Measurements from ENCODE around the gene DNER. TPM values are rescaled to one million over a fixed set of nuclear protein-coding genes. Genes with fewer than 3 reads are reported as not detected.

The DNER gene
- total and polyA plus RNA-seq, 7 donors, result 0.10 to 0.87 (median 0.35) TPM; not detected in 1

DNA sequence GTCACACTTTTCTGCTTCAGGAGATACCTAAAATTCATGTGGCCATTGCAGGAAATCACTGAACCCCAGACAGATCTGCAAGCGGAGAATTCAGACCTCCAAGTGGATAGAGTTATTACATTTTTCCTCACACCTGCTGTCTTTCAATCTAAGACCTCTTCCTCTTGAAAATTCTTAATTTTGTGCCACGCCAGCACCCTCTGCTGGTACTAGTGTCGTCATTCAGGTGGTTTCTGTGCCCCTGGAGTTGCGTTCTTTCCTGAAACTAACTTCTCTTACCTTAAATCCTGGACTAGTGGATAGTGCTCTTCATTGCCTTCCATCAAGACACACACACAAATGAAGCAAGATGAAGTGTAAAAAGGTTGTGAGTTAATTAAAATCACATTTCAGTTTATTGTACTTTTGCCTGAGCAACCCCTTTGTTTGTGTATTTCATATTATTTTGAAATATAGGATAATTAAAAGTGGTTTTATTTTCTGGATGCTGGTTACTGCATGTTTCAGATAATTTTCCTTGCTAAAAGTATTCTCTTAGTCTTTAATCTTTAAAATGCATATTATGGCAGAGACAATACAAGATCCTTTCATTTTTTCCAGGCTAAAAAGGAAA lies 1.6 kb upstream of the DNER start:
- Histone ChIP-seq H3K36me3 (ENCODE audit: insufficient read depth in 1 of 2, low read depth in 1 of 2) (no peaks in the 10 kb centered on the region), H3K4me1 (no peaks in the 10 kb centered on the region), H3K9me3 (no peaks in the 10 kb centered on the region), H3K4me3 (no peak overlapping the region), H3K27me3 (ENCODE audit: insufficient read depth in 3 of 3, low read length in 2 of 3) (peaks cover 3 to 78% (median 20%) of the 10 kb centered on the region in 3 donors), H3K27ac (no peak overlapping the region)
- DNase-seq, result no peak
- no peak for ATAC-seq
- WGBS, 3 donors, result 4 to 8% (median 6%) methylated on average over 4 of the region's 4 CpGs
- intact Hi-C loops (cut with DNase I), result no loop called here
- TF ChIP-seq, protein P1, sequence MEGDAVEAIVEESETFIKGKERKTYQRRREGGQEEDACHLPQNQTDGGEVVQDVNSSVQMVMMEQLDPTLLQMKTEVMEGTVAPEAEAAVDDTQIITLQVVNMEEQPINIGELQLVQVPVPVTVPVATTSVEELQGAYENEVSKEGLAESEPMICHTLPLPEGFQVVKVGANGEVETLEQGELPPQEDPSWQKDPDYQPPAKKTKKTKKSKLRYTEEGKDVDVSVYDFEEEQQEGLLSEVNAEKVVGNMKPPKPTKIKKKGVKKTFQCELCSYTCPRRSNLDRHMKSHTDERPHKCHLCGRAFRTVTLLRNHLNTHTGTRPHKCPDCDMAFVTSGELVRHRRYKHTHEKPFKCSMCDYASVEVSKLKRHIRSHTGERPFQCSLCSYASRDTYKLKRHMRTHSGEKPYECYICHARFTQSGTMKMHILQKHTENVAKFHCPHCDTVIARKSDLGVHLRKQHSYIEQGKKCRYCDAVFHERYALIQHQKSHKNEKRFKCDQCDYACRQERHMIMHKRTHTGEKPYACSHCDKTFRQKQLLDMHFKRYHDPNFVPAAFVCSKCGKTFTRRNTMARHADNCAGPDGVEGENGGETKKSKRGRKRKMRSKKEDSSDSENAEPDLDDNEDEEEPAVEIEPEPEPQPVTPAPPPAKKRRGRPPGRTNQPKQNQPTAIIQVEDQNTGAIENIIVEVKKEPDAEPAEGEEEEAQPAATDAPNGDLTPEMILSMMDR (IDR thresholded peaks at IDR 0.05), result no peak

DNA sequence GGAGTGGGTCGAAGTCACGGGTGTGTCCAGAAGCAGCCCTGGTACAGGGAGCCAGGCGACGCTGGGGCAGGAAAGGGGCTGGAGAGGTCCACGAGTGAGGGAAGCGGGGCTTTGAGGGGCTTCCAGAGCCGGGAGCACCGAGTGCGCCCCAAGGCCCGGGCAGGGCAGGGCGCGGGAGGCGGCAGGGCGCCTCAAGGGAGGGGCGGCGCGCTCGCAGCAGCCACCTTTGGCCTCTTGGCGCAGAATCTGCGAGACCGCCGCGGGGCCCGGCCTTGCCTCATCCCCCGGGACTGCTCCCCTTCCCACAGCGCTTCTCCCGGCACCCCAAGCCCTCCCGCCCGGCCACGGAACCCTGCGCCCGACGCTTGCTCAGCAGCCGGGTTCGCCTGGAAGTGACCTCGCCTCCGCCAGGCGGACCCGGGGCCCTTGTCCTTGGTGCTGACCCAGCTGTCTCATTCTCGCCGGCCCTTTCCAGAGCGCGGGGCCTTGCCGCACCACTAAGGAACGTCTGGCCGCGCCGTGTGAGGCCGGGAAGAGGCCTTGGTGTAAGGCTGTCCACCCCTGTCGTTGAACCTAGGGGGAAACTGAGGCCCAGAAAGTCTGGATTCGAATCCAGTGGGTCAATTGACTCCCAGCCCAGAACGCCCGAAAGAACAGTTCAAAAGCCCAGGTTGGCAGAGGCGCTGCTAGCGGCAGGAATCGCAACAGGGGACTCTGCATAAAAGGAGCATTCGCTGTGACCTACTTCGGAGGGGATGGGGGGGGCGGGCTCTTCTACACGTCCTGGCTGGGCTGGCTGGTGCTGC lies 584 bp upstream of the DNER start:
- Histone ChIP-seq H3K9me3 (no peaks in the 10 kb centered on the region), H3K27ac (no peak overlapping the region), H3K4me1 (no peaks in the 10 kb centered on the region), H3K4me3 (peak overlapping the region; percentile 56), H3K27me3 (ENCODE audit: insufficient read depth in 3 of 3, low read length in 2 of 3) (peaks cover 3 to 84% (median 18%) of the 10 kb centered on the region in 3 donors), H3K36me3 (ENCODE audit: insufficient read depth in 1 of 2, low read depth in 1 of 2) (no peaks in the 10 kb centered on the region)
- WGBS, 3 donors, result 1 to 2% (median 2%) methylated on average over 40 to 60 of the region's 60 CpGs
- intact Hi-C loops (cut with DNase I), result no loop called here
- DNase-seq (peak; percentile 53), ATAC-seq (peak; percentile 59 to 71 (median 67))
- TF ChIP-seq, protein P1 (IDR thresholded peaks at IDR 0.05), result no peak

DNA sequence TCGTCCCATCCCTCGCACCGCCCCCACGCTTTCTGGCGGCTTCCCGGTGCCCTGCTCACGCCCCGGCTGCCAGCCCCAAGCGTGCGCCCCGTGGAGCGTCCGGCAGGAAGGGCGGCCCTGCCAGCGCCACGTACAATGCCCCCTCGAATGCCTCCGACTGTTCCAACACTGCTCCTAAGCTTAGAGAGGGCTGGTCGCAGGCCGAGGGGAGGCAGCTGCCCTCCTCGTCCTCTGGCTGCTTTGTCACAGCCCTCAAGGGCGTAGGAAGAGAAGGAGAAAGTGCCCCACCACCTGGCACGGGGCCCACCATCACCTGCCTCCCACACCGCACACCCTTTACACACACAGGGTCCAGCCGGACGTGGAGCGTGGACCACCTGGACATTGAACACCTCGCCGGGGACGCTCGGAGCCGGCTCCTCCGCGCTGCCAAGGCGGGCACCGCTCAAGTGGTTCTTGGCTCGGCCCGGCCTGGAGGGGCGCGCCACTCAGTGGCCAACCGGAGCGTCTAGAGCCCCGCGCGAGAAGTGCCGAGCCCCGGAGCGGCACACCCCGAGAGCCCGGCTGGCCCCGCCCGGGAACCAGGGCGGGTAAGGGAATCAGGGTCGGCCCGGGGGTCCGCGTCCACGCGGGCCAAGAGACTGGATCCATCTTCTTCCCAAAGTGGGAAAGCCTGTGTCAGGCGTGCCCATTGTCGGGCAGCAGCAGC lies 830 bp downstream of the DNER start:
- peak in 1 of 2 donors; percentile 19 for DNase-seq
- no peak for ATAC-seq

DNA sequence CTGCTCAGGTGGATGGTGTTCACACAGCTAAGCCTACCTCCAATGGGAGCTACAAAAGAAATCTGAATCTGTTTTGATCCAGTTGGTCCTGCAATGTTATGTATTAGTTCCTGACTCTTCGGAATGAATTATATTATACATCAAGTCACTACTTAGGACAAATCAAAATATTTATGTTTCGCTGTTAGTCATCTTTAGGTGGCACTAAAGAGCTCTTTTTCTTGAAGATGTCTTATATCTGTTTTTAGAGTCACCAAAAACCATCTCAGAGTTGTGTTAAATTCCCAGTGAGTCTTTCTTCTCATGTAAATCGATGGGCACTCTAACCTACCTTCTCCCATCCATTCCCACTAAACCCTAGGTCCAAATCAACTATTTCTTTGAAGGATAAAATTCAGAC lies 2.2 kb downstream of the DNER start:
- DNase-seq (no peak), ATAC-seq (no peak)
- H3K36me3 ChIP-seq (ENCODE audit: insufficient read depth in 1 of 2, low read depth in 1 of 2), result no peaks in the 10 kb centered on the region
- H3K27ac ChIP-seq, result no peak overlapping the region
- H3K9me3 ChIP-seq, result no peaks in the 10 kb centered on the region
- H3K4me1 ChIP-seq, result no peaks in the 10 kb centered on the region
- intact Hi-C loops (cut with DNase I), result no loop called here
- H3K4me3 ChIP-seq, result no peak overlapping the region
- WGBS, 3 donors, result 88 to 90% (median 90%) methylated on average over 3 of the region's 3 CpGs
- TF ChIP-seq, protein P1 (IDR thresholded peaks at IDR 0.05), result no peak
- H3K27me3 ChIP-seq (ENCODE audit: insufficient read depth in 3 of 3, low read length in 2 of 3), result peaks cover 3 to 71% (median 17%) of the 10 kb centered on the region in 3 donors

More for the DNA sequence above, 830 bp downstream of the DNER start:
- 0 to 1% (median 1%) methylated on average over 54 to 61 of the region's 61 CpGs for WGBS, 3 donors
- Histone ChIP-seq H3K4me1 (no peaks in the 10 kb centered on the region), H3K36me3 (ENCODE audit: insufficient read depth in 1 of 2, low read depth in 1 of 2) (no peaks in the 10 kb centered on the region), H3K27ac (no peak overlapping the region), H3K27me3 (ENCODE audit: insufficient read depth in 3 of 3, low read length in 2 of 3) (peaks cover 3 to 82% (median 17%) of the 10 kb centered on the region in 3 donors), H3K9me3 (no peaks in the 10 kb centered on the region), H3K4me3 (peak overlapping the region; percentile 49)
- TF ChIP-seq, protein P1 (IDR thresholded peaks at IDR 0.05), result no peak
- intact Hi-C loops (cut with DNase I), result no loop called here

Data from psoas muscle (tissue), 8 donors.